ENCODE measurements around the gene CAPG.
"Not testable (repeated sequence)": the region's sequence is repeated elsewhere in the genome, so short reads cannot be mapped to it uniquely, and the experiment has no call there.

The CAPG gene

DNA sequence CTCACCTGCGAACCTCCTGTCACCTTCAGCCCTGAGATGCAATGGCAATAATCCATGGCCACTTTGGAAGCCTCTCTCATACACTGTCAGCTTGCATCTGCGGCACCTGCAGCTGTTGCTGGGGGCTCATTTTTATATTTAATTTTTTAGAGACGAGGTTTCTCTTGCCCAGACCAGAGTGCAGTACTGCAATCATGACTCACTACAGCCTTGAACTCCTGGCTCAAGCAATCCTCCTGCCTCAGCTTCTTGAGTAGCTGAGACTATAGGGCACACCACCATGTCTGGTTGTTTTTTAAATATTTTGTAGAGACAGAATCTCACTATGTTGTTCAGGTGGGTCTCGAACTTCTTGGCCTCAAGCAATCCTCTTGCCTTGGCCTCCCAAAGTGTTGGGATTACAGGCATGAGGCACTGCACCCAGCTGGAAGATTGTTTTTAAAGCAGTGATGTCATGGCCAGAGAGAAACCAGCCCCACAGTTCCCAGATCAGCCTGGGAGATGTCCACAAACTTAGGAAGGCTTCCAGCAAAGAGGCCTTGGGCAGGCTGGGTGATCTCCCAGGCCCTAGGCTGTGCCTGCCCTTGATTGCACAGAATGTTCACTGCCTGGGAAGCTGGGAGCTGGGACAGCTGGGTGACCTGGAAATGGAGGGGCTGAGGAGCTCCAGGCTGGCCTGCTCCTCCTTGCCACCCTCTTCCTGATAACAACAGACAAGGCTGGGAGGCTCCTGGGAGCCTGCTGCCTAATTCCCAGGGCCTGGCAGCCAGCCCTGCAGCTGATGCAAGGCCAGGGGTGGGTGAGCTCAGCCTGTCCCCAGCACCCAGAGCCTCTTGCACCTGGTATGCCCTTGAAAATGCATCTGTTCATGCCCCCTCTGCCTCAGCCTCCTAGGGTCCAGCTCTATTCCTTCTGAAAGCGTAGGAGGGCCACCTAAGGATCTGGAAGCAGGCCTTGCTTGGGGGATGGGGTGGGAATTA is 35.4 kb upstream of the CAPG start:
- H3K4me1 Mint-ChIP-seq (ENCODE audit: low read depth), result peaks cover 36% of the 10 kb centered on the region
- no peak overlapping the region for H3K4me3 Mint-ChIP-seq
- intact Hi-C loops (cut with micrococcal nuclease), result loop anchor here (5.0 kb wide), 1 partner anchor 77 kb away; no protein-coding TSS in a partner anchor
- no peaks in the 10 kb centered on the region for H3K9me3 Mint-ChIP-seq
- no peak overlapping the region for H3K27ac Mint-ChIP-seq
- no peaks in the 10 kb centered on the region for H3K36me3 Mint-ChIP-seq (ENCODE audit: low read depth)
- H3K27me3 Mint-ChIP-seq, result no peaks in the 10 kb centered on the region

GRCh38 chr2:85444629-85445172 is 34.5 kb upstream of the CAPG start:
- no peaks in the 10 kb centered on the region for H3K9me3 Mint-ChIP-seq
- H3K36me3 Mint-ChIP-seq (ENCODE audit: low read depth), result no peaks in the 10 kb centered on the region
- intact Hi-C loops (cut with micrococcal nuclease), result loop anchor here (5.0 kb wide), 1 partner anchor 78 kb away; no protein-coding TSS in a partner anchor
- no peak overlapping the region for H3K4me3 Mint-ChIP-seq
- H3K27ac Mint-ChIP-seq, result peak overlapping the region; percentile 31
- peaks cover 36% of the 10 kb centered on the region for H3K4me1 Mint-ChIP-seq (ENCODE audit: low read depth)
- no peaks in the 10 kb centered on the region for H3K27me3 Mint-ChIP-seq

- no peaks in the 10 kb centered on the region for H3K27me3 Mint-ChIP-seq
- peak overlapping the region; percentile 79 for H3K27ac Mint-ChIP-seq
- no peak overlapping the region for H3K4me3 Mint-ChIP-seq
- intact Hi-C loops (cut with micrococcal nuclease), result no loop called here
- H3K4me1 Mint-ChIP-seq (ENCODE audit: low read depth), result peaks cover 44% of the 10 kb centered on the region
- H3K9me3 Mint-ChIP-seq, result no peaks in the 10 kb centered on the region
- H3K36me3 Mint-ChIP-seq (ENCODE audit: low read depth), result no peaks in the 10 kb centered on the region
Measured at GRCh38 chr2:85441864-85442263, 31.7 kb upstream of the CAPG start.

DNA sequence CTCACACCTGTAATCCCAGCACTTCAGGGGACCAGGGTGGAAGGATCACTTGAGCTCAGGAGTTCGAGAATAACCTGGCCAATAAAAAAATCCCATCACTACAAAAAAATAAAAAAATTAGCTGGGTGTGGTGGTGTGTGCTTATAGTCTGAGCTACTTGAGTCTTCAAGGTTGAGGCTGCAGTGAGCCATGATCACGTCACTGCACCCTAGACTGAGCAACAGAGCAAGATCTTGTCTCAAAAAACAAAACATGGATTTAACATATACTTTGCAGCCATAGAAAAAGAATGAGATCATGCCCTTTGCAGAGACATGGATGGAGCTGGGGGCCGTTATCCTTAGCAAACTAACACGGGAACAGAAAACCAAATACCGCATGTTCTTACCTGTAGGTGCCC is 30.6 kb upstream of the CAPG start:
- no peaks in the 10 kb centered on the region for H3K36me3 Mint-ChIP-seq (ENCODE audit: low read depth)
- peaks cover 51% of the 10 kb centered on the region for H3K4me1 Mint-ChIP-seq (ENCODE audit: low read depth)
- H3K27ac Mint-ChIP-seq, result no peak overlapping the region
- no peaks in the 10 kb centered on the region for H3K9me3 Mint-ChIP-seq
- H3K4me3 Mint-ChIP-seq, result no peak overlapping the region
- intact Hi-C loops (cut with micrococcal nuclease), result no loop called here
- H3K27me3 Mint-ChIP-seq, result no peaks in the 10 kb centered on the region

DNA sequence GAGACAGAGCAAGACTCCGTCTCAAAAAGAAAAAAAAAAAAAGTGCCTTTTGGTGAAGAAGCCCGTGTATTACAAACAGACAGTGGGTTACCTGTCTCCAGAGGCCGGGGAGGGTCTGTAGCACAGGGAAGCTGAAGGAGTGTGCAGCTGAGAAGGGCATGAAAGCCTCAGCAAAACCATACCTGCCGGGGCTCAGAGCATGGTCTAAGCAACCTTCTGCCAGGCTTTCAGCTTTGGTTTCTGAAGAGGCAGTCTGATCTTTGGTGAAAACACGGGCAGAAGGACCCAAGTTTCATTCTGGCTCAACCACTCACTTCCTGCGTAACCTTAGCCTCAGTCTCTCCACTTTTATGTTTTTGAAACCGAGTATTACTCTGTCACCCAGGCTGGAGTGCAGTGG is 29.8 kb upstream of the CAPG start:
- Mint-ChIP-seq H3K36me3 (ENCODE audit: low read depth) (no peaks in the 10 kb centered on the region), H3K4me1 (ENCODE audit: low read depth) (peaks cover 58% of the 10 kb centered on the region), H3K27me3 (no peaks in the 10 kb centered on the region), H3K9me3 (no peaks in the 10 kb centered on the region), H3K4me3 (no peak overlapping the region), H3K27ac (peak overlapping the region; percentile 98)
- intact Hi-C loops (cut with micrococcal nuclease), result loop anchor here (2.0 kb wide), 1 partner anchor 99 kb away; the partner anchor contains the start of gene MAT2A

GRCh38 chr2:85439569-85439968 is 29.4 kb upstream of the CAPG start:
- H3K4me1 Mint-ChIP-seq (ENCODE audit: low read depth), result peaks cover 63% of the 10 kb centered on the region
- H3K9me3 Mint-ChIP-seq; H3K4me3 Mint-ChIP-seq; H3K36me3 Mint-ChIP-seq (ENCODE audit: low read depth); H3K27me3 Mint-ChIP-seq: not testable (repeated sequence)
- H3K27ac Mint-ChIP-seq, result peak overlapping the region; percentile 98
- intact Hi-C loops (cut with micrococcal nuclease), result loop anchor here (2.0 kb wide), 1 partner anchor 99 kb away; the partner anchor contains the start of gene MAT2A

GRCh38 chr2:85439025-85439472 is 28.9 kb upstream of the CAPG start:
- intact Hi-C loops (cut with micrococcal nuclease), result loop anchor here (2.0 kb wide), 1 partner anchor 100 kb away; the partner anchor contains the start of gene MAT2A
- peaks cover 68% of the 10 kb centered on the region for H3K4me1 Mint-ChIP-seq (ENCODE audit: low read depth)
- no peaks in the 10 kb centered on the region for H3K9me3 Mint-ChIP-seq
- peak overlapping the region; percentile 98 for H3K27ac Mint-ChIP-seq
- no peaks in the 10 kb centered on the region for H3K27me3 Mint-ChIP-seq
- H3K36me3 Mint-ChIP-seq (ENCODE audit: low read depth), result no peaks in the 10 kb centered on the region
- H3K4me3 Mint-ChIP-seq, result no peak overlapping the region

- intact Hi-C loops (cut with micrococcal nuclease), result loop anchor here (1.0 to 2.0 kb wide), 2 partner anchors 10 to 100 kb away; partner anchors contain the start of gene MAT2A
- peak overlapping the region; percentile 69 for H3K4me3 Mint-ChIP-seq
- H3K27me3 Mint-ChIP-seq, result no peaks in the 10 kb centered on the region
- H3K27ac Mint-ChIP-seq, result peak overlapping the region; percentile 98
- no peaks in the 10 kb centered on the region for H3K9me3 Mint-ChIP-seq
- no peaks in the 10 kb centered on the region for H3K36me3 Mint-ChIP-seq (ENCODE audit: low read depth)
- peaks cover 74% of the 10 kb centered on the region for H3K4me1 Mint-ChIP-seq (ENCODE audit: low read depth)
Measured at GRCh38 chr2:85438201-85439024, 28.2 kb upstream of the CAPG start.

DNA sequence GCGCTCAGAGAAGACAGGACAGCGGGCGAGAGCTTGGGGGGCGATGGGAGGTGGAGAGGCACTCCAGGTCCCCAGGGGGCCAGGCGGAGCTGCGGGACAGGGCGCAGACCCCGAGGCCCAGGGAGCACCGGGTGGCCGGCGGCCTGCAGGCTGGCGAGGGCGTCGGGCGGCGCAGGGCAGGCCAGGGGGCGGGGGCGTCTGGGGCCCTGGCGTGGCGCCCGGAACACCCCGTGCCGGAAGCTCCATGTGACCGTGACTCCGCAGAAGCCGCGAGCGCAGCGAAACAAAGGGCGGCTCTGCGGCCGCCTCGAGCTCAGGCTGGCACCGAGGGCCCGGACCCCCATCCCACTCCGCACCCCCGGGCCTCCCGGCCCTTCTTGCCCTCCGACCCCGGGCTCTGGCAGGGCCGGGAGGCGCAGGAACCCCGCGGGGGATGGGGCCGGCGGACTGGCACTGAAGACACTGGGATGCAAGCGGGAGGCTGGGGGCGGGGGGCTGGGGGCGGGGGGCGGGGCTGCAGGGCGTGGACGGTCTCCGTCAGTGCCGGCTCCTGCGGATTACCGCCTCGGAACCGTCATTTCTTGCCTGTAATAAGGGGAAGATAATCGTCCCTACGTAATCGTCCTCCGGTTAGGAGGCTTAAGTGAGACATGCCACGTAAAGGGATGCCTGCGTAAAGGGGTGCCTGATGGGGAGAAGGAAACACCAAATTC is 27.5 kb upstream of the CAPG start:
- Mint-ChIP-seq H3K27me3 (no peaks in the 10 kb centered on the region), H3K27ac (peak overlapping the region; percentile 98)

GRCh38 chr2:85436836-85437487 is 26.8 kb upstream of the CAPG start:
- Mint-ChIP-seq H3K9me3 (no peaks in the 10 kb centered on the region), H3K27me3 (no peaks in the 10 kb centered on the region), H3K36me3 (ENCODE audit: low read depth) (no peaks in the 10 kb centered on the region), H3K4me1 (ENCODE audit: low read depth) (peaks cover 62% of the 10 kb centered on the region), H3K27ac (peak overlapping the region; percentile 98), H3K4me3 (peak overlapping the region; percentile 59)
- intact Hi-C loops (cut with micrococcal nuclease), result no loop called here

More for the DNA sequence above, 27.5 kb upstream of the CAPG start:
- intact Hi-C loops (cut with micrococcal nuclease), result loop anchor here (1.0 to 2.0 kb wide), 2 partner anchors 9 to 101 kb away; partner anchors contain the start of gene MAT2A
- Mint-ChIP-seq H3K36me3 (ENCODE audit: low read depth) (no peaks in the 10 kb centered on the region), H3K9me3 (no peaks in the 10 kb centered on the region), H3K4me1 (ENCODE audit: low read depth) (peaks cover 69% of the 10 kb centered on the region), H3K4me3 (peak overlapping the region; percentile 69)

DNA sequence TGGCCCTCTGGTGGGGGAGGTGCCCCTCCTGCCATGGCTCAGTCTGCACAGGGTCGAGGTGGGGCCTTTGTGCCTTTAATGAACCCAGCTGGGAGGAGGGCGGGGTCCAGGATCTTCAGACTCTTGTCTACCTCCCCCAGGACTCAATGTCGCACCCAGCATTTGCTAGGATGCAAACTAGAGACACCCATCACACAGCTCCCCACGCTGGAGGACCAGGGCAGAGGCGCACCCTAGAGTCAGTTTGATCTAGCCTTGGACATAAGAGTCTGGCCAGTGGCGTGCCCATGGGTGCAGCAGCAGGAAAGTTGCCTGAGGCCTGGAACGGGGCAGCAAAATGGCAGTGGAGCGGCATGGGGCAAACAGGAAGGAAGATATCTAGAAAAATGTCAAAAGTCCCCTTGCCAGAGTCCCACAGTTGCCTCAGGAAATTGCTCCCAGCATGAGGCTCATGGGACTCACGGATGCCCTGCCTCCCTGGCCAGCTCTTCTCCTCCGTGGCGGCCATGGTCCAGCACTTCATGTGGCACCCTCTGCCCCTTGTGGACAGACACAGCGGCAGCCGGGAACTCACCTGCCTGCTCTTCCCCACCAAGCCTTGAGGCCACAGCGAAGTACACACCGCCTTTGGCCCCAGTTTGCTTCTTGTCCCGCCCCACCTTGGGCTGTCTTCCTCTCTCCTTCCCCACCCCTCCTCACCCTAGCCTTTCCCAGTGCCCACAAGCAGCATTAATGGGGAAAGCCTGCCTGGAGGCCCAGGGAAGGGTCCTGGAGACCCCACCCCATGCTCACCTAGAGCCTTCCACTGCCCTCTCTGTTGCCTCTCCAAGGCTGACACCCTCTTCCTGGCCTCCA is 26.0 kb upstream of the CAPG start:
- Mint-ChIP-seq H3K9me3 (no peaks in the 10 kb centered on the region), H3K36me3 (ENCODE audit: low read depth) (no peaks in the 10 kb centered on the region), H3K27me3 (no peaks in the 10 kb centered on the region), H3K4me1 (ENCODE audit: low read depth) (peaks cover 60% of the 10 kb centered on the region), H3K4me3 (no peak overlapping the region), H3K27ac (peak overlapping the region; percentile 98)
- intact Hi-C loops (cut with micrococcal nuclease), result no loop called here

Measured in dendritic cell treated with granulocyte-macrophage colony-stimulating factor and Interleukin-4, amounts not matched to agents 40 ng/mL and 50 ng/mL, for 4 days (primary cell).